B cell (primary cell): Measurements from ENCODE around the gene CLN6.

ENCODE experiments used
- CTCF ChIP-seq: fragments of 200-600 bp; IDR thresholded peaks from one replicate; pipeline ENCODE4 v1.8.0; 2022; ENCODE audit warnings: antibody characterized with exemption, mild to moderate bottlenecking
- EZH2 ChIP-seq: IDR thresholded peaks from 2 replicates; pipeline ENCODE4 v1.6.1; 2012; ENCODE audit warnings: borderline replicate concordance, low read depth, mild to moderate bottlenecking, moderate library complexity, low read length; ENCODE audit not compliant: insufficient read depth, poor library complexity, severe bottlenecking

GRCh38 chr15:68232449-68232848, 2.9 kb upstream of the CLN6 start:
- TF ChIP-seq CTCF (no peak), EZH2 (no peak)
